Keratinocyte (primary cell): ENCODE results near the gene CFAP54. TPM values are rescaled to one million over a fixed set of nuclear protein-coding genes. Genes with fewer than 3 reads are reported as not detected.

Experiments
- DNase-seq: peaks from one replicate; pipeline ENCODE4 v3.0.0-alpha.2; 2011; ENCODE audit warnings: low read depth, missing footprints, low spot score
- FAIRE-seq: peaks from 2 replicates; lab custom pipeline; 2011; peaks lifted over from hg19 to GRCh38; lab: Jason Lieb, UNC
- H2AFZ ChIP-seq: 2 replicates; pipeline ENCODE4 v1.6.0; 2012; ENCODE audit warnings: low read length, control low read depth, inconsistent platforms; ENCODE audit not compliant: control insufficient read depth
- H3K27ac ChIP-seq: 2 replicates; pipeline ENCODE4 v1.5.1; 2011; ENCODE audit warnings: low read length; ENCODE audit not compliant: control insufficient read depth, insufficient read depth
- H3K27me3 ChIP-seq: 3 replicates; pipeline ENCODE4 v1.6.0; 2011; ENCODE audit warnings: low read length; ENCODE audit not compliant: control insufficient read depth, insufficient read depth; ENCODE audit errors: extremely low read depth
- H3K36me3 ChIP-seq, 2 experiments: 2 replicates in 1 of 2; 3 replicates in 1 of 2; pipeline ENCODE4 v1.5.1; 2011; ENCODE audit warnings: low read length in 2 of 2, mild to moderate bottlenecking in 1 of 2; ENCODE audit not compliant: control insufficient read depth in 2 of 2, insufficient read depth in 2 of 2; ENCODE audit errors: extremely low read depth in 1 of 2
- H3K4me1 ChIP-seq: 3 replicates; pipeline ENCODE4 v1.5.1; 2011; ENCODE audit warnings: low read length; ENCODE audit not compliant: control insufficient read depth, insufficient read depth; ENCODE audit errors: extremely low read depth
- H3K4me2 ChIP-seq: 3 replicates; pipeline ENCODE4 v1.6.0; 2011; ENCODE audit warnings: low read depth, low read length; ENCODE audit not compliant: control insufficient read depth, insufficient read depth; ENCODE audit errors: extremely low read depth
- H3K4me3 ChIP-seq, 3 experiments: fragments of 200-600 bp in 1 of 3; sonication (generic) in 1 of 3; 2 replicates in 2 of 3; 3 replicates in 1 of 3; pipeline ENCODE4 v1.5.1; 2011 to 2016; ENCODE audit warnings: low read length in 3 of 3, mild to moderate bottlenecking in 3 of 3, control low read depth in 2 of 3, inconsistent platforms in 1 of 3, low read depth in 1 of 3, mixed read lengths in 1 of 3, mixed run types in 1 of 3, moderate library complexity in 1 of 3; ENCODE audit not compliant: control insufficient read depth in 2 of 3, insufficient read depth in 2 of 3; ENCODE audit errors: extremely low read depth in 1 of 3
- H3K79me2 ChIP-seq: 2 replicates; pipeline ENCODE4 v1.6.0; 2012; ENCODE audit warnings: low read length; ENCODE audit not compliant: control insufficient read depth, insufficient read depth
- H3K9ac ChIP-seq: 3 replicates; pipeline ENCODE4 v1.6.0; 2011; ENCODE audit warnings: low read length; ENCODE audit not compliant: control insufficient read depth, insufficient read depth; ENCODE audit errors: extremely low read depth
- H3K9me1 ChIP-seq: 3 replicates; pipeline ENCODE4 v1.6.0; 2011; ENCODE audit warnings: low read length; ENCODE audit not compliant: control insufficient read depth, insufficient read depth; ENCODE audit errors: extremely low read depth
- H3K9me3 ChIP-seq: 2 replicates; pipeline ENCODE4 v1.5.1; 2012; ENCODE audit warnings: low read depth, low read length; ENCODE audit not compliant: control insufficient read depth
- H4K20me1 ChIP-seq: 3 replicates; pipeline ENCODE4 v1.6.0; 2011; ENCODE audit warnings: low read length; ENCODE audit not compliant: control insufficient read depth, insufficient read depth; ENCODE audit errors: extremely low read depth
- CTCF ChIP-seq, 3 experiments: IDR thresholded peaks in 1 of 3; conservative IDR thresholded peaks in 1 of 3; optimal IDR thresholded peaks in 1 of 3; 2 replicates in 2 of 3; 3 replicates in 1 of 3; pipeline versions ENCODE3 to v1.5.1; 2011; ENCODE audit warnings: low read length in 3 of 3, mild to moderate bottlenecking in 3 of 3, moderate library complexity in 2 of 3, control low read depth in 1 of 3, inconsistent platforms in 1 of 3; ENCODE audit not compliant: insufficient read depth in 2 of 3; ENCODE audit errors: extremely low read depth in 1 of 3
- EZH2 ChIP-seq: IDR thresholded peaks from one replicate; pipeline ENCODE4 v1.6.1; 2012; ENCODE audit warnings: inconsistent platforms, mild to moderate bottlenecking, low read length, moderate library complexity
- dilution Hi-C: fragments of 300-500 bp; cut with MboI; formaldehyde crosslinking; loops from one replicate; pipeline ENCODE4 v1.7.0; 2020; ENCODE audit warnings: low sequenced_read_pairs; ENCODE audit not compliant: extremely low pct_ligation_motif_present
- polyA plus RNA-seq, 5 experiments: library from polyadenylated mRNA; depleted of rRNA in 3 of 5; stranded (reverse) in 3 of 5; stranded (forward) in 1 of 5; unstranded in 1 of 5; fragments of >200 nt; gene quantifications; 1 replicate in 1 of 5; 2 replicates in 3 of 5; 3 replicates in 1 of 5; pipeline versions ENCODE4 v1.2.1 to v1.2.3, GENCODE V29; 2011 to 2012; ENCODE audit warnings: missing spikeins in 2 of 5, low read depth in 1 of 5, low replicate concordance in 1 of 5

CFAP54 gene
- polyA plus RNA-seq, 1 donor (not counting 4 experiments of a cell fraction or from before 2014, with no cell fraction given) = 1.2 TPM

- Histone ChIP-seq H3K36me3 (no peaks in the 10 kb centered on the region), H3K9me3 (no peaks in the 10 kb centered on the region), H3K4me3 (no peak overlapping the region), H3K27ac (no peak overlapping the region), H3K9me1 (no peaks in the 10 kb centered on the region), H2AFZ (no peak overlapping the region), H3K79me2 (no peaks in the 10 kb centered on the region), H4K20me1 (no peaks in the 10 kb centered on the region), H3K27me3 (no peaks in the 10 kb centered on the region), H3K4me2 (no peak overlapping the region), H3K9ac (no peak overlapping the region), H3K4me1 (peaks cover 4% of the 10 kb centered on the region)
- dilution Hi-C loops = no loop called here
- FAIRE-seq (no peak), DNase-seq (no peak)
- TF ChIP-seq EZH2 (no peak), CTCF (optimal IDR thresholded peaks at IDR 0.05 in 1 of 3, IDR thresholded peaks at IDR 0.05 in 1 of 3, conservative IDR thresholded peaks at IDR 0.05 in 1 of 3; ENCODE audit: extremely low read depth in 1 of 3, insufficient read depth in 2 of 3, low read length in 3 of 3) (no peak)
Measured at GRCh38 chr12:96881608-96882007, 392.2 kb downstream of the CFAP54 start.

GRCh38 chr12:96882862-96883261 lies 393.5 kb downstream of the CFAP54 start:
- no peak for TF ChIP-seq EZH2
- no peak for TF ChIP-seq CTCF (optimal IDR thresholded peaks at IDR 0.05 in 1 of 3, IDR thresholded peaks at IDR 0.05 in 1 of 3, conservative IDR thresholded peaks at IDR 0.05 in 1 of 3; ENCODE audit: extremely low read depth in 1 of 3, insufficient read depth in 2 of 3, low read length in 3 of 3)

More at GRCh38 chr12:96882862-96883261, 393.5 kb downstream of the CFAP54 start:
- peaks cover 4% of the 10 kb centered on the region for H3K4me1 ChIP-seq
- H2AFZ ChIP-seq = no peak overlapping the region
- no peak overlapping the region for H3K27ac ChIP-seq
- no peak for FAIRE-seq
- DNase-seq = no peak
- no peak overlapping the region for H3K4me2 ChIP-seq
- no peaks in the 10 kb centered on the region for H3K36me3 ChIP-seq
- H3K4me3 ChIP-seq = no peak overlapping the region
- no peaks in the 10 kb centered on the region for H3K27me3 ChIP-seq
- H3K9me3 ChIP-seq = no peaks in the 10 kb centered on the region
- H3K79me2 ChIP-seq = no peaks in the 10 kb centered on the region
- dilution Hi-C loops = no loop called here
- no peaks in the 10 kb centered on the region for H3K9me1 ChIP-seq
- H3K9ac ChIP-seq = no peak overlapping the region
- H4K20me1 ChIP-seq = no peaks in the 10 kb centered on the region
